ENCODE data around the gene TEDC1.

DNA sequence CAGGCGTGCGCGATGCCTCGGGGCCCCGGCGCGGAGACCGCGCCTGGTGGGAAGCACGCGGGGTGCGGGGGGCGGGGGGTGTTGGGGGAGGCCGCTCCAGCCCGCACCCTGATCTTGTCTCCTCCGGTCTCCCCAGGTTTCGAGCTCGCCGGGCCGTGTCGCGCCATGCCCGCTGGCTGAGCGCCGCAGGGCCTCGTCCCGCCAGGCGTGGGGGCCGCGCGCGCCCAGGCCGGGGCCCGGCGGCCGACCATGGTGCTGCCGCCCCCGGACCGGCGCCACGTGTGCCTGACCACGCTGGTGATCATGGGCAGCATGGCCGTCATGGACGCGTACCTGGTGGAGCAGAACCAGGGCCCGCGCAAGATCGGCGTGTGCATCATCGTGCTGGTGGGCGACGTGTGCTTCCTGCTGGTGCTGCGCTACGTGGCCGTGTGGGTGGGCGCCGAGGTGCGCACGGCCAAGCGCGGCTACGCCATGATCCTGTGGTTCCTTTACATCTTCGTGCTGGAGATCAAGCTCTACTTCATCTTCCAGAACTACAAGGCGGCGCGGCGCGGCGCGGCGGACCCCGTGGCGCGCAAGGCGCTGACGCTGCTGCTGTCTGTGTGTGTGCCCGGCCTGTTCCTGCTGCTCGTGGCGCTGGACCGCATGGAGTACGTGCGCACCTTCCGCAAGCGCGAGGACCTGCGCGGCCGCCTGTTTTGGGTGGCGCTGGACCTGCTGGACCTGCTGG is 37.7 kb downstream of the TEDC1 start:
- TF ChIP-seq, protein P1, sequence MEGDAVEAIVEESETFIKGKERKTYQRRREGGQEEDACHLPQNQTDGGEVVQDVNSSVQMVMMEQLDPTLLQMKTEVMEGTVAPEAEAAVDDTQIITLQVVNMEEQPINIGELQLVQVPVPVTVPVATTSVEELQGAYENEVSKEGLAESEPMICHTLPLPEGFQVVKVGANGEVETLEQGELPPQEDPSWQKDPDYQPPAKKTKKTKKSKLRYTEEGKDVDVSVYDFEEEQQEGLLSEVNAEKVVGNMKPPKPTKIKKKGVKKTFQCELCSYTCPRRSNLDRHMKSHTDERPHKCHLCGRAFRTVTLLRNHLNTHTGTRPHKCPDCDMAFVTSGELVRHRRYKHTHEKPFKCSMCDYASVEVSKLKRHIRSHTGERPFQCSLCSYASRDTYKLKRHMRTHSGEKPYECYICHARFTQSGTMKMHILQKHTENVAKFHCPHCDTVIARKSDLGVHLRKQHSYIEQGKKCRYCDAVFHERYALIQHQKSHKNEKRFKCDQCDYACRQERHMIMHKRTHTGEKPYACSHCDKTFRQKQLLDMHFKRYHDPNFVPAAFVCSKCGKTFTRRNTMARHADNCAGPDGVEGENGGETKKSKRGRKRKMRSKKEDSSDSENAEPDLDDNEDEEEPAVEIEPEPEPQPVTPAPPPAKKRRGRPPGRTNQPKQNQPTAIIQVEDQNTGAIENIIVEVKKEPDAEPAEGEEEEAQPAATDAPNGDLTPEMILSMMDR (IDR thresholded peaks at IDR 0.05), result no peak
- TF ChIP-seq POLR2A (IDR thresholded peaks at IDR 0.05), result no peak

All from lower leg skin (tissue), 3 donors.